Right atrium auricular region (tissue), 2 donors: ENCODE results near the gene TCHH. TPM values are rescaled to one million over a fixed set of nuclear protein-coding genes. Genes with fewer than 3 reads are reported as not detected.
"Not testable (repeated sequence)": the region's sequence is repeated elsewhere in the genome, so short reads cannot be mapped to it uniquely, and the experiment has no call there.

Source experiments
- DNase-seq: peaks from one replicate; pipeline ENCODE4 v3.0.0-alpha.2; 2019; ENCODE audit warnings: low spot score
- H3K27ac ChIP-seq, 2 donors: fragments of 200-600 bp; sonication (generic); 1 replicate in 1 of 2; 2 replicates in 1 of 2; pipeline ENCODE4 v1.5.1; 2016 to 2019
- H3K27me3 ChIP-seq, 2 donors: fragments of 200-600 bp; sonication (generic); one replicate each; pipeline versions ENCODE4 v1.5.1 to v1.6.0; 2017 to 2019
- H3K36me3 ChIP-seq: fragments of 200-600 bp; sonication (generic); one replicate; pipeline ENCODE4 v1.5.1; 2016
- H3K4me1 ChIP-seq, 2 donors: fragments of 200-600 bp; sonication (generic); one replicate each; pipeline versions ENCODE4 v1.5.1 to v1.6.0; 2017 to 2019
- H3K4me3 ChIP-seq, 2 donors: fragments of 200-600 bp; sonication (generic); 1 replicate in 1 of 2; 2 replicates in 1 of 2; pipeline ENCODE4 v1.5.1; 2017 to 2019; ENCODE audit warnings: mild to moderate bottlenecking in 1 of 2, moderate library complexity in 1 of 2
- H3K9me3 ChIP-seq, 2 donors: fragments of 200-600 bp; sonication (generic); one replicate each; pipeline ENCODE4 v1.5.1; 2019
- CTCF ChIP-seq, 2 donors: fragments of 200-600 bp; sonication (generic); IDR thresholded peaks; one replicate each; pipeline ENCODE4 v1.5.1; 2019; ENCODE audit warnings: antibody characterized with exemption in 2 of 2
- total RNA-seq, 2 donors: library from RNA; depleted of rRNA; stranded (reverse); fragments of >200 nt; gene quantifications; one replicate each; pipeline ENCODE4 v1.1.0, GENCODE V29; 2016

The TCHH gene
- total RNA-seq, 2 donors from 2014 or later = 0.04 to 0.12 TPM

GRCh38 chr1:152086760-152087159 is 28.5 kb downstream of the TCHH start:
- no peak for TF ChIP-seq CTCF (IDR thresholded peaks at IDR 0.05)
- H3K27me3 ChIP-seq = no peaks in the 10 kb centered on the region

GRCh38 chr1:152084853-152085252 is 30.4 kb downstream of the TCHH start:
- Histone ChIP-seq H3K36me3 (no peaks in the 10 kb centered on the region), H3K27ac (no peak overlapping the region), H3K4me1 (no peaks in the 10 kb centered on the region), H3K27me3 (no peaks in the 10 kb centered on the region), H3K4me3 (no peak overlapping the region), H3K9me3 (no peaks in the 10 kb centered on the region)
- TF ChIP-seq CTCF (IDR thresholded peaks at IDR 0.05) = no peak
- no peak for DNase-seq

More at GRCh38 chr1:152086760-152087159, 28.5 kb downstream of the TCHH start:
- no peak for DNase-seq
- Histone ChIP-seq H3K4me1 (no peaks in the 10 kb centered on the region), H3K9me3 (peaks cover 0 to under 1% of the 10 kb centered on the region in 2 donors), H3K4me3 (no peak overlapping the region), H3K27ac (no peak overlapping the region), H3K36me3 (no peaks in the 10 kb centered on the region)

- not testable (repeated sequence) for H3K9me3 ChIP-seq, H3K27ac ChIP-seq, H3K36me3 ChIP-seq, H3K27me3 ChIP-seq, DNase-seq, H3K4me1 ChIP-seq, H3K4me3 ChIP-seq
Observed at GRCh38 chr1:152081026-152081425, 34.2 kb downstream of the TCHH start.

- not testable (repeated sequence) for H3K27me3 ChIP-seq, DNase-seq
Observed at GRCh38 chr1:152080494-152080893, 34.8 kb downstream of the TCHH start.

GRCh38 chr1:152078831-152079441 is 36.3 kb downstream of the TCHH start:
- Histone ChIP-seq H3K27me3 (no peaks in the 10 kb centered on the region), H3K9me3 (no peaks in the 10 kb centered on the region), H3K4me1 (no peaks in the 10 kb centered on the region), H3K27ac (no peak overlapping the region), H3K36me3 (no peaks in the 10 kb centered on the region), H3K4me3 (no peak overlapping the region)
- TF ChIP-seq CTCF (IDR thresholded peaks at IDR 0.05) = no peak
- DNase-seq = no peak

More at GRCh38 chr1:152080494-152080893, 34.8 kb downstream of the TCHH start:
- H3K27ac ChIP-seq, H3K36me3 ChIP-seq, H3K4me3 ChIP-seq, H3K4me1 ChIP-seq, H3K9me3 ChIP-seq: not testable (repeated sequence)

- Histone ChIP-seq H3K27ac (no peak overlapping the region), H3K4me3 (no peak overlapping the region), H3K27me3 (no peaks in the 10 kb centered on the region), H3K4me1 (no peaks in the 10 kb centered on the region), H3K36me3 (no peaks in the 10 kb centered on the region), H3K9me3 (no peaks in the 10 kb centered on the region)
- no peak for DNase-seq
- TF ChIP-seq CTCF (IDR thresholded peaks at IDR 0.05) = no peak
Observed at GRCh38 chr1:152072311-152072710, 42.9 kb downstream of the TCHH start.

- no peak overlapping the region for H3K27ac ChIP-seq
- no peaks in the 10 kb centered on the region for H3K9me3 ChIP-seq
- H3K4me3 ChIP-seq = no peak overlapping the region
- no peaks in the 10 kb centered on the region for H3K36me3 ChIP-seq
- H3K27me3 ChIP-seq = no peaks in the 10 kb centered on the region
- no peak for DNase-seq
- TF ChIP-seq CTCF (IDR thresholded peaks at IDR 0.05) = no peak
- no peaks in the 10 kb centered on the region for H3K4me1 ChIP-seq
Observed at GRCh38 chr1:152071123-152071522, 44.1 kb downstream of the TCHH start.
